IMR-90 (cell line): Measurements from ENCODE around the gene TMEM38B. TPM values are rescaled to one million over a fixed set of nuclear protein-coding genes. Genes with fewer than 3 reads are reported as not detected.

Source experiments
- ATAC-seq: fragments of 200-7000 bp; cut with Tn5 transposase; 2 replicates; pipeline ENCODE4 v1.9.1; 2020; ENCODE audit warnings: low read depth, mild to moderate bottlenecking, moderate library complexity
- BruUV-seq: library from RNA; stranded (reverse); fragments of 400-500 nt; replicated peaks from 2 replicates; lab custom pipeline; 2021; lab: Mats Ljungman, UMichigan
- CTCF ChIA-PET: fragments of 300-600 bp; formaldehyde crosslinking; extraction: SDS; loops from one replicate; lab custom pipeline; 2021; ENCODE audit warnings: antibody characterized with exemption; lab: Yijun Ruan, JAX
- POLR2A ChIA-PET: fragments of 300-600 bp; sonication (Branson Sonifier 250); formaldehyde crosslinking; loops from one replicate; lab custom pipeline; 2022; ENCODE audit warnings: antibody characterized with exemption; ENCODE audit not compliant: unreplicated experiment; lab: Charles Lee
- DNase-seq: peaks from one replicate; pipeline ENCODE4 v3.0.0; 2013
- H2AFZ ChIP-seq: replicated peaks from 2 replicates; pipeline ENCODE3; 2013; ENCODE audit warnings: low read length, mild to moderate bottlenecking; ENCODE audit not compliant: poor library complexity
- H2AK5ac ChIP-seq: 2 replicates; pipeline ENCODE4 v1.6.1; 2013; ENCODE audit warnings: low read depth, low read length, inconsistent platforms
- H2AK9ac ChIP-seq: replicated peaks from 2 replicates; pipeline ENCODE3; 2013; ENCODE audit warnings: mild to moderate bottlenecking, low read depth, low read length, moderate library complexity; ENCODE audit not compliant: poor library complexity
- H2BK120ac ChIP-seq: 2 replicates; pipeline ENCODE4 v1.6.1; 2013; ENCODE audit warnings: low read depth, low read length, inconsistent platforms
- H2BK15ac ChIP-seq: 3 replicates; pipeline ENCODE4 v1.6.1; 2013; ENCODE audit warnings: low read depth, low read length, inconsistent platforms
- H2BK20ac ChIP-seq: 2 replicates; pipeline ENCODE4 v1.6.1; 2013; ENCODE audit warnings: low read depth, mild to moderate bottlenecking, inconsistent platforms, low read length, moderate library complexity
- H2BK5ac ChIP-seq: 2 replicates; pipeline ENCODE4 v1.6.1; 2013; ENCODE audit warnings: mild to moderate bottlenecking, low read depth, low read length, inconsistent platforms; ENCODE audit not compliant: poor library complexity, severe bottlenecking
- H3K14ac ChIP-seq: replicated peaks from 2 replicates; pipeline ENCODE4 v1.6.1; 2013; ENCODE audit warnings: low read depth, low read length, inconsistent platforms
- H3K18ac ChIP-seq: 2 replicates; pipeline ENCODE4 v1.6.1; 2013; ENCODE audit warnings: low read depth, low read length, control low read depth
- H3K23ac ChIP-seq: 2 replicates; pipeline ENCODE4 v1.6.1; 2013; ENCODE audit warnings: low read depth, low read length, inconsistent platforms
- H3K27ac ChIP-seq: 2 replicates; pipeline ENCODE4 v1.5.1; 2013; ENCODE audit warnings: mild to moderate bottlenecking, control low read depth, low read length; ENCODE audit not compliant: insufficient read depth
- H3K27me3 ChIP-seq: 2 replicates; pipeline ENCODE4 v1.6.1; 2013; ENCODE audit warnings: low read length; ENCODE audit not compliant: control insufficient read depth, insufficient read depth
- H3K36me3 ChIP-seq: 2 replicates; pipeline ENCODE4 v1.6.1; 2013; ENCODE audit warnings: low read length, mixed read lengths; ENCODE audit not compliant: control insufficient read depth, insufficient read depth
- H3K4ac ChIP-seq: 2 replicates; pipeline ENCODE4 v1.6.1; 2013; ENCODE audit warnings: low read depth, low read length, inconsistent platforms
- H3K4me1 ChIP-seq: 2 replicates; pipeline ENCODE4 v1.6.1; 2013; ENCODE audit warnings: low read length, mixed read lengths; ENCODE audit not compliant: control insufficient read depth, insufficient read depth
- H3K4me2 ChIP-seq: 2 replicates; pipeline ENCODE4 v1.6.1; 2013; ENCODE audit warnings: low read depth, mild to moderate bottlenecking, control low read depth, low read length, moderate library complexity
- H3K4me3 ChIP-seq: 2 replicates; pipeline ENCODE4 v1.5.1; 2013; ENCODE audit warnings: low read depth, mild to moderate bottlenecking, control low read depth, low read length, moderate library complexity; ENCODE audit not compliant: insufficient read depth
- H3K56ac ChIP-seq: 2 replicates; pipeline ENCODE4 v1.6.1; 2013; ENCODE audit warnings: low read length, inconsistent platforms; ENCODE audit not compliant: insufficient read depth; ENCODE audit errors: extremely low read depth
- H3K79me1 ChIP-seq, 2 experiments: 2 replicates each; pipeline ENCODE4 v1.6.1; 2013; ENCODE audit warnings: low read length in 2 of 2, inconsistent platforms in 1 of 2, low read depth in 1 of 2
- H3K9ac ChIP-seq: 2 replicates; pipeline ENCODE4 v1.6.1; 2013; ENCODE audit warnings: low read depth, low read length, control low read depth
- H3K9me1 ChIP-seq: 2 replicates; pipeline ENCODE4 v1.6.1; 2013; ENCODE audit warnings: low read length, inconsistent platforms; ENCODE audit not compliant: insufficient read depth
- H3K9me3 ChIP-seq: 2 replicates; pipeline ENCODE4 v1.6.1; 2013; ENCODE audit warnings: low read length; ENCODE audit not compliant: control insufficient read depth, insufficient read depth
- H4K20me1 ChIP-seq: 2 replicates; pipeline ENCODE4 v1.6.1; 2013; ENCODE audit warnings: low read length, inconsistent platforms; ENCODE audit not compliant: insufficient read depth
- H4K5ac ChIP-seq: 2 replicates; pipeline ENCODE4 v1.6.1; 2013; ENCODE audit warnings: mild to moderate bottlenecking, low read depth, low read length, control low read depth
- H4K8ac ChIP-seq, 2 experiments: 2 replicates each; pipeline ENCODE4 v1.6.1; 2013; ENCODE audit warnings: low read depth in 2 of 2, low read length in 2 of 2, control low read depth in 1 of 2, inconsistent platforms in 1 of 2
- H4K91ac ChIP-seq: 2 replicates; pipeline ENCODE4 v1.6.1; 2013; ENCODE audit warnings: low read depth, low read length, inconsistent platforms; ENCODE audit not compliant: insufficient read depth
- BHLHE40 ChIP-seq: fragments of 150-350 bp; IDR thresholded peaks from 2 replicates; pipeline ENCODE4 v1.6.1; 2016; ENCODE audit warnings: mild to moderate bottlenecking, low read depth, low read length
- FOS ChIP-seq: fragments of 150-350 bp; IDR thresholded peaks from 2 replicates; pipeline ENCODE4 v1.6.1; 2016; ENCODE audit warnings: low read depth, low read length
- whole genome bisulfite sequencing, 2 experiments: methylation state at CpG; one replicate each; pipeline versions ENCODE4 v1.1.5 to v1.1.7; 2013; ENCODE audit warnings: missing lambda C conversion rate in 2 of 2; ENCODE audit not compliant: insufficient read length in 1 of 2; ENCODE audit errors: extremely low coverage in 2 of 2; 5-methylcytosine and 5-hydroxymethylcytosine counted together
- dilution Hi-C: fragments of 300-500 bp; cut with HindIII; formaldehyde crosslinking; loops from one replicate; pipeline ENCODE4 v1.14.3; 2018; ENCODE audit warnings: low sequenced_read_pairs; ENCODE audit not compliant: unreplicated experiment
- in situ Hi-C: fragments of 300-500 bp; cut with MboI; formaldehyde crosslinking; loops from 3 replicates; pipeline ENCODE4 v1.14.3; 2019; ENCODE audit warnings: low sequenced_read_pairs, inconsistent platforms, mixed read lengths
- intact Hi-C: fragments of 100-400 bp; cut with micrococcal nuclease; formaldehyde crosslinking; loops from 2 replicates; pipeline ENCODE4 v1.10.0; 2022
- polyA plus RNA-seq, 3 experiments: library from polyadenylated mRNA; depleted of rRNA; stranded (reverse); fragments of >200 nt; gene quantifications; 2 replicates each; pipeline ENCODE4 v1.2.3, GENCODE V29; 2012; ENCODE audit warnings: low replicate concordance in 1 of 3
- total RNA-seq: library from RNA; depleted of rRNA; stranded (reverse); fragments of >200 nt; gene quantifications from 2 replicates; pipeline ENCODE4 v1.2.3, GENCODE V29; 2012

The TMEM38B gene
- total and polyA plus RNA-seq, 2 of the 4 experiments (the other 2 are of a cell fraction): 3.3 to 11.5 TPM

DNA sequence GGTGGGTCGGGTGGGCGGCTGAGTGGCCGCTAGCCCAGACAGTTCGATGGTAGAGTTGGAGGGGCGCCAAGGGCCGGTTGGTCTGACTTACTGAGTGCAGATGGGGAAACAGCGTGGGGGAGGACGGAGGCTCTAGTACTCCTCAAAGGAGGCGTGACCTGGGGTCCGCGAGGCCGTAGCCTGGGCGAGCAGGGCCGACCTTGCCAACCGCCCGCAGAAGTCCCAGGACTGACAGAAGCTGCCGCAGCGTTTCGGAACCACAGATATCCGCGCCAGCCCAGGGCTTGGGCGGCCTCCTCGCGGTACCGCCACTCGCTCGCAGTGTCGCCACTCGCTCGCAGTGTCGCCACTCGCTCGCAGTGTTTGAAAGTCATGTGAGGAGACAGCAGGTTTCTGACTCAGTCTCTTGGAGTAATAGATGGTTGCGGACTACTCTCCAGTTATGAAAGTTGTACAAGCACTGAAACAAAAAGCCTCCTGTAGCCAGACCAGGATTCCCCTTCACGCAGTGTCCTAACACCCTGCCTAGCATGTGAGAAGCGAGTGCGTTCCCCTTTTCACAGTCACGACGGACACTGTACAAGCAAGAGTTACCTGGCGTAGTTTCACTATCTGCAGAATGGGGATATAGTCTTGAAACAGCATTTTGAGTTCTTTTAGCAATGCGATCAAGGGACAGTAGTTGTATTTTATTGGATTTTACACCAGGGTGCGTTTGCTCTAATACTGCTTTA is 674 bp downstream of the TMEM38B start:
- no peak overlapping the region for H2BK120ac ChIP-seq
- intact Hi-C loops: loop anchor here (2.0 kb wide), 1 partner anchor 268 kb away; no protein-coding TSS in a partner anchor

More for the DNA sequence above, 674 bp downstream of the TMEM38B start:
- ChIA-PET POLR2A (no interaction called here), CTCF (interaction anchor here (1.0 kb wide), 1 partner anchor 23 kb away, joined by 3 read pairs; no protein-coding TSS in a partner anchor)
- H2AFZ ChIP-seq: peak overlapping the region; percentile 97
- no TSS peak for BruUV-seq
- H3K4me1 ChIP-seq: no peaks in the 10 kb centered on the region
- H2BK5ac ChIP-seq: no peak overlapping the region
- TF ChIP-seq BHLHE40 (peak; percentile 34; the same call in 1 of the 2 replicates), FOS (no peak)
- H3K36me3 ChIP-seq: no peaks in the 10 kb centered on the region
- no peak overlapping the region for H3K14ac ChIP-seq
- no peak overlapping the region for H4K91ac ChIP-seq
- DNase-seq: peak; percentile 37
- H4K20me1 ChIP-seq: no peaks in the 10 kb centered on the region
- no peak overlapping the region for H2AK5ac ChIP-seq
- no peak overlapping the region for H3K4ac ChIP-seq
- H3K4me2 ChIP-seq: peak overlapping the region; percentile 92
- no peak overlapping the region; the same call in 1 of the 2 replicates for H3K27ac ChIP-seq
- WGBS, 2 experiments: 5% methylated on average over 8 of the region's 42 CpGs; no CpG with 5 or more reads in 1 of the 2 experiments
- no peaks in the 10 kb centered on the region for H3K9me1 ChIP-seq
- no peak overlapping the region for H2BK20ac ChIP-seq
- no peaks in the 10 kb centered on the region for H3K9me3 ChIP-seq
- in situ Hi-C loops: no loop called here
- 0 out of 4 replicates have a peak overlapping the region, but pooled peaks of 1 of the 2 experiments have one; percentile 62 for H4K8ac ChIP-seq
- H2BK15ac ChIP-seq: no peak overlapping the region
- H3K4me3 ChIP-seq: peak overlapping the region; percentile 98
- peak; percentile 76 for ATAC-seq
- H4K5ac ChIP-seq: no peak overlapping the region
- no peak overlapping the region for H2AK9ac ChIP-seq
- H3K56ac ChIP-seq: no peak overlapping the region
- H3K79me1 ChIP-seq: no peaks in the 10 kb centered on the region
- no peak overlapping the region for H3K18ac ChIP-seq
- peak overlapping the region; percentile 41; the same call in 1 of the 2 replicates for H3K23ac ChIP-seq
- dilution Hi-C loops: no loop called here
- H3K9ac ChIP-seq: peak overlapping the region; percentile 32
- peaks cover 9% of the 10 kb centered on the region for H3K27me3 ChIP-seq
